Measurements from ENCODE around the gene ADGRB3. TPM values are rescaled to one million over a fixed set of nuclear protein-coding genes. Genes with fewer than 3 reads are reported as not detected.

ADGRB3 gene
- polyA plus RNA-seq, 3 donors = 0.04 to 0.23 (median 0.05) TPM

DNA sequence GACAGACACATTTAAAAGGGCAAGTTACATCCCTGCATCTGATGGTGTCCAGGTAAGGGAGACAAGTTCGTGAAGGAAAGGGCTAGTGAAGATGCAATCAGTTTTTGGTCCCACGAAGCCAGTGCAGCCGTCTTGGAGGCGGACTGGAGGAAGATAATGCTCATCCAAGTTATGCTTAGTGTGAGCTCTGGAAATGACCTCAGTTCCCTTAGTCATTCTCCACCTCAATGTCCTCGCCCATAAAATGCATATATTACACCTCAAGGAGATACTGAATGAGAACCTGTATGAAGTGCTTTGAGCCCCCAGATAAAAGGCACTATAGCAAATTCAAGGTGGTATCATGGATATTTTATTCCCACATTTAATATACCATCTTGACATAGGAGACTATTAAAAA, 358.8 kb downstream of the ADGRB3 start:
- no peaks in the 10 kb centered on the region for H3K4me1 Mint-ChIP-seq
- Histone ChIP-seq H3K4me3 (replicated peaks in 1 of 3; ENCODE audit: low read depth in 2 of 3, low read length in 3 of 3) (no peak overlapping the region), H4K20me1 (ENCODE audit: insufficient read depth, low read length) (no peaks in the 10 kb centered on the region), H3K9me3 (replicated peaks in 1 of 2; ENCODE audit: control insufficient read depth in 1 of 2, insufficient read depth in 1 of 2, low read length in 2 of 2) (no peaks in the 10 kb centered on the region), H3K36me3 (replicated peaks in 1 of 2; ENCODE audit: control insufficient read depth in 1 of 2, insufficient read depth in 2 of 2, low read length in 2 of 2) (no peaks in the 10 kb centered on the region), H3K27ac (ENCODE audit: low read depth in 1 of 2, low read length in 2 of 2) (no peak overlapping the region), H3K79me2 (ENCODE audit: insufficient read depth, low read length) (no peaks in the 10 kb centered on the region), H3K4me2 (replicated peaks; ENCODE audit: extremely low read depth, low read length, poor library complexity, severe bottlenecking) (no peak overlapping the region), H3K27me3 (ENCODE audit: control insufficient read depth in 2 of 2, insufficient read depth in 2 of 2, low read length in 2 of 2) (no peaks in the 10 kb centered on the region), H3K4me1 (ENCODE audit: control insufficient read depth in 1 of 2, insufficient read depth in 2 of 2, low read length in 2 of 2) (no peaks in the 10 kb centered on the region), H3K9ac (ENCODE audit: insufficient read depth, low read length, poor library complexity, severe bottlenecking) (no peak overlapping the region), H2AFZ (ENCODE audit: insufficient read depth, low read depth, low read length, poor library complexity, severe bottlenecking) (no peak overlapping the region)
- no peaks in the 10 kb centered on the region for H3K36me3 Mint-ChIP-seq
- intact Hi-C loops (cut with micrococcal nuclease) = no loop called here
- no peaks in the 10 kb centered on the region for H3K9me3 Mint-ChIP-seq
- no peak overlapping the region for H3K4me3 Mint-ChIP-seq
- no peak for DNase-seq
- TF ChIP-seq, protein P1, sequence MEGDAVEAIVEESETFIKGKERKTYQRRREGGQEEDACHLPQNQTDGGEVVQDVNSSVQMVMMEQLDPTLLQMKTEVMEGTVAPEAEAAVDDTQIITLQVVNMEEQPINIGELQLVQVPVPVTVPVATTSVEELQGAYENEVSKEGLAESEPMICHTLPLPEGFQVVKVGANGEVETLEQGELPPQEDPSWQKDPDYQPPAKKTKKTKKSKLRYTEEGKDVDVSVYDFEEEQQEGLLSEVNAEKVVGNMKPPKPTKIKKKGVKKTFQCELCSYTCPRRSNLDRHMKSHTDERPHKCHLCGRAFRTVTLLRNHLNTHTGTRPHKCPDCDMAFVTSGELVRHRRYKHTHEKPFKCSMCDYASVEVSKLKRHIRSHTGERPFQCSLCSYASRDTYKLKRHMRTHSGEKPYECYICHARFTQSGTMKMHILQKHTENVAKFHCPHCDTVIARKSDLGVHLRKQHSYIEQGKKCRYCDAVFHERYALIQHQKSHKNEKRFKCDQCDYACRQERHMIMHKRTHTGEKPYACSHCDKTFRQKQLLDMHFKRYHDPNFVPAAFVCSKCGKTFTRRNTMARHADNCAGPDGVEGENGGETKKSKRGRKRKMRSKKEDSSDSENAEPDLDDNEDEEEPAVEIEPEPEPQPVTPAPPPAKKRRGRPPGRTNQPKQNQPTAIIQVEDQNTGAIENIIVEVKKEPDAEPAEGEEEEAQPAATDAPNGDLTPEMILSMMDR (IDR thresholded peaks at IDR 0.05) = no peak
- H3K27me3 Mint-ChIP-seq (ENCODE audit: low read depth in 3 of 3) = peaks cover 0 to 3% (median 2%) of the 10 kb centered on the region in 3 donors
- 100% methylated on average over 2 of the region's 5 CpGs for WGBS (ENCODE audit: insufficient coverage)
- no peak overlapping the region for H3K27ac Mint-ChIP-seq

DNA sequence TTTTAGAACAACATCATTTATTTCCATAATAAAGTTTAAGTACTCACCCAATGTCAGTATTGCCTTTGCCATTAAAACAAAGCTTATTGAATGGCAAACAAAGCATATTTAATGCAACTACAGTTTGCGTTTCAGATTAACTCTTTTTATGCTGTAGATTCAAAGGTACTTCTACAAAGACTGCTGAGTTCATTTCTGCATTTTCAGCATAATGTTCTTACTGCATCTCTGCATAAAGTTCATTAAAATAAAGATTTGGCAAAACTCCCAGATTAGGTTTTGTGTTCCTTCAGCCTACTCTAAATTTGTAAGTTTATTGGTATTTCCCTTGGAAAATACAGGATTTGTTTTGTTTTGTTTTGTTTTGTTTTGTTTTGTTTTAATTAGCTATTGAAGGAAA, 359.4 kb downstream of the ADGRB3 start:
- WGBS (ENCODE audit: insufficient coverage) = no CpG with 5 or more reads among the region's 1 CpG
- Mint-ChIP-seq H3K4me1 (no peaks in the 10 kb centered on the region), H3K4me3 (no peak overlapping the region), H3K27me3 (ENCODE audit: low read depth in 3 of 3) (peaks cover 0 to 3% (median 2%) of the 10 kb centered on the region in 3 donors), H3K9me3 (no peaks in the 10 kb centered on the region), H3K36me3 (no peaks in the 10 kb centered on the region), H3K27ac (no peak overlapping the region)
- Histone ChIP-seq H3K36me3 (replicated peaks in 1 of 2; ENCODE audit: control insufficient read depth in 1 of 2, insufficient read depth in 2 of 2, low read length in 2 of 2) (no peaks in the 10 kb centered on the region), H4K20me1 (ENCODE audit: insufficient read depth, low read length) (no peaks in the 10 kb centered on the region), H3K4me1 (ENCODE audit: control insufficient read depth in 1 of 2, insufficient read depth in 2 of 2, low read length in 2 of 2) (no peaks in the 10 kb centered on the region), H3K79me2 (ENCODE audit: insufficient read depth, low read length) (no peaks in the 10 kb centered on the region), H3K4me3 (replicated peaks in 1 of 3; ENCODE audit: low read depth in 2 of 3, low read length in 3 of 3) (no peak overlapping the region), H3K27ac (ENCODE audit: low read depth in 1 of 2, low read length in 2 of 2) (no peak overlapping the region), H3K4me2 (replicated peaks; ENCODE audit: extremely low read depth, low read length, poor library complexity, severe bottlenecking) (no peak overlapping the region), H3K9me3 (replicated peaks in 1 of 2; ENCODE audit: control insufficient read depth in 1 of 2, insufficient read depth in 1 of 2, low read length in 2 of 2) (no peaks in the 10 kb centered on the region), H2AFZ (ENCODE audit: insufficient read depth, low read depth, low read length, poor library complexity, severe bottlenecking) (no peak overlapping the region), H3K9ac (ENCODE audit: insufficient read depth, low read length, poor library complexity, severe bottlenecking) (no peak overlapping the region), H3K27me3 (ENCODE audit: control insufficient read depth in 2 of 2, insufficient read depth in 2 of 2, low read length in 2 of 2) (no peaks in the 10 kb centered on the region)
- TF ChIP-seq, protein P1 (IDR thresholded peaks at IDR 0.05) = no peak
- intact Hi-C loops (cut with micrococcal nuclease) = no loop called here
- no peak for DNase-seq
